Left ventricle myocardium inferior (tissue), 1 donor: ENCODE data around the gene HBD. TPM values are rescaled to one million over a fixed set of nuclear protein-coding genes. Genes with fewer than 3 reads are reported as not detected.

Experiments used
- DNase-seq: peaks from one replicate; pipeline ENCODE4 v3.0.0-alpha.2; 2020
- H3K27ac ChIP-seq: fragments of 200-600 bp; replicated peaks from 2 replicates; pipeline ENCODE4 v1.8.0; 2021
- H3K27me3 ChIP-seq: fragments of 200-600 bp; 2 replicates; pipeline ENCODE4 v1.8.0; 2021; ENCODE audit warnings: low read depth
- H3K36me3 ChIP-seq: fragments of 200-600 bp; 2 replicates; pipeline ENCODE4 v1.8.0; 2021
- H3K4me1 ChIP-seq: fragments of 200-600 bp; 2 replicates; pipeline ENCODE4 v1.8.0; 2021
- H3K4me3 ChIP-seq: fragments of 200-600 bp; 2 replicates; pipeline ENCODE4 v1.8.0; 2021; ENCODE audit warnings: mild to moderate bottlenecking, moderate library complexity
- H3K9me3 ChIP-seq: fragments of 200-600 bp; replicated peaks from 2 replicates; pipeline ENCODE4 v1.8.0; 2021
- CTCF ChIP-seq: fragments of 200-600 bp; IDR thresholded peaks from 2 replicates; pipeline ENCODE4 v1.8.0; 2021; ENCODE audit warnings: antibody characterized with exemption, mild to moderate bottlenecking, borderline replicate concordance
- intact Hi-C: fragments of 100-400 bp; cut with micrococcal nuclease; formaldehyde crosslinking; loops from one replicate; pipeline ENCODE4 v1.11.0; 2022
- total RNA-seq: library from RNA; stranded (reverse); fragmentation: NEBNext Ultra II Directional; extraction: Animal tissue kit (Norgen Biotek cat#: 25700); gene quantifications from one replicate; pipeline ENCODE4 v1.2.1, GENCODE V29; 2021
- donor health status: DM: no; HTN: yes; CAD: no; lungs with severe emphysema.

The HBD gene
- total RNA-seq, 1 donor from 2014 or later = not detected

- TF ChIP-seq CTCF = no peak
- Histone ChIP-seq H3K27ac (no peak overlapping the region), H3K27me3 (no peaks in the 10 kb centered on the region), H3K36me3 (no peaks in the 10 kb centered on the region), H3K9me3 (no peaks in the 10 kb centered on the region), H3K4me1 (no peaks in the 10 kb centered on the region), H3K4me3 (no peak overlapping the region)
- DNase-seq = peak; percentile 17
- intact Hi-C loops = no loop called here
These were observed 46.4 kb upstream of the HBD start for GRCh38 chr11:5280582-5281102.

- intact Hi-C loops = no loop called here
- TF ChIP-seq CTCF = no peak
- no peak for DNase-seq
These were observed 45.3 kb upstream of the HBD start for GRCh38 chr11:5279471-5280090.

GRCh38 chr11:5277807-5278382, 43.6 kb upstream of the HBD start:
- no peaks in the 10 kb centered on the region for H3K4me1 ChIP-seq
- no peak overlapping the region for H3K4me3 ChIP-seq
- no peaks in the 10 kb centered on the region for H3K36me3 ChIP-seq
- no peaks in the 10 kb centered on the region for H3K27me3 ChIP-seq
- TF ChIP-seq CTCF = no peak
- intact Hi-C loops = no loop called here
- no peak overlapping the region for H3K27ac ChIP-seq
- no peak for DNase-seq
- no peaks in the 10 kb centered on the region for H3K9me3 ChIP-seq

More at GRCh38 chr11:5279471-5280090, 45.3 kb upstream of the HBD start:
- Histone ChIP-seq H3K27me3 (no peaks in the 10 kb centered on the region), H3K4me3 (no peak overlapping the region), H3K4me1 (no peaks in the 10 kb centered on the region), H3K27ac (no peak overlapping the region), H3K9me3 (no peaks in the 10 kb centered on the region), H3K36me3 (no peaks in the 10 kb centered on the region)

GRCh38 chr11:5276697-5277096, 42.4 kb upstream of the HBD start:
- Histone ChIP-seq H3K4me3 (no peak overlapping the region), H3K4me1 (no peaks in the 10 kb centered on the region), H3K27ac (no peak overlapping the region), H3K9me3 (no peaks in the 10 kb centered on the region), H3K36me3 (no peaks in the 10 kb centered on the region), H3K27me3 (no peaks in the 10 kb centered on the region)
- DNase-seq = no peak
- intact Hi-C loops = no loop called here
- TF ChIP-seq CTCF = no peak

GRCh38 chr11:5275369-5276110, 41.3 kb upstream of the HBD start:
- no peaks in the 10 kb centered on the region for H3K4me1 ChIP-seq
- no peaks in the 10 kb centered on the region for H3K36me3 ChIP-seq
- H3K27ac ChIP-seq = no peak overlapping the region
- intact Hi-C loops = no loop called here
- no peaks in the 10 kb centered on the region for H3K27me3 ChIP-seq
- H3K9me3 ChIP-seq = no peaks in the 10 kb centered on the region
- DNase-seq = no peak
- no peak for TF ChIP-seq CTCF
- H3K4me3 ChIP-seq = no peak overlapping the region
